Hepatocyte (in vitro differentiated cells): ENCODE data around the gene HRAS. TPM values are rescaled to one million over a fixed set of nuclear protein-coding genes. Genes with fewer than 3 reads are reported as not detected.

Experiments used
- DNase-seq: peaks from one replicate; pipeline ENCODE4 v3.0.0-alpha.2; 2016; ENCODE audit warnings: low spot score
- H2AFZ ChIP-seq: fragments of 200-600 bp; sonication (generic); 2 replicates; pipeline ENCODE4 v1.6.0; 2016; ENCODE audit warnings: antibody characterized with exemption, mild to moderate bottlenecking
- H3K27ac ChIP-seq: fragments of 200-600 bp; sonication (generic); 2 replicates; pipeline ENCODE4 v1.5.1; 2016; ENCODE audit warnings: mild to moderate bottlenecking
- H3K27me3 ChIP-seq: fragments of 200-600 bp; sonication (generic); 2 replicates; pipeline ENCODE4 v1.6.1; 2016
- H3K36me3 ChIP-seq: fragments of 200-600 bp; sonication (generic); replicated peaks from 2 replicates; pipeline ENCODE4 v1.5.1; 2016; ENCODE audit warnings: low read depth; ENCODE audit not compliant: insufficient read depth
- H3K4me1 ChIP-seq: fragments of 200-600 bp; sonication (generic); 2 replicates; pipeline ENCODE4 v1.5.1; 2016; ENCODE audit warnings: mild to moderate bottlenecking, moderate library complexity; ENCODE audit not compliant: insufficient read depth
- H3K4me2 ChIP-seq: fragments of 200-600 bp; sonication (generic); 2 replicates; pipeline ENCODE4 v1.6.0; 2016
- H3K4me3 ChIP-seq: fragments of 200-600 bp; sonication (generic); 2 replicates; pipeline ENCODE4 v1.5.1; 2016; ENCODE audit warnings: mild to moderate bottlenecking
- H3K79me2 ChIP-seq: fragments of 200-600 bp; sonication (generic); 2 replicates; pipeline ENCODE4 v1.6.0; 2017; ENCODE audit warnings: mild to moderate bottlenecking
- H3K9me2 ChIP-seq: fragments of 200-600 bp; sonication (generic); replicated peaks from 2 replicates; pipeline ENCODE4 v1.6.0; 2017; ENCODE audit warnings: mild to moderate bottlenecking; ENCODE audit not compliant: insufficient read depth
- H3K9me3 ChIP-seq: fragments of 200-600 bp; sonication (generic); 2 replicates; pipeline ENCODE4 v1.5.1; 2016; ENCODE audit warnings: low read depth, mild to moderate bottlenecking
- H4K20me1 ChIP-seq: fragments of 200-600 bp; sonication (generic); 2 replicates; pipeline ENCODE4 v1.6.0; 2016; ENCODE audit warnings: mild to moderate bottlenecking; ENCODE audit not compliant: insufficient read depth, poor library complexity, severe bottlenecking
- CTCF ChIP-seq: fragments of 200-600 bp; sonication (generic); IDR thresholded peaks from 2 replicates; pipeline ENCODE4 v1.5.1; 2016; ENCODE audit warnings: antibody characterized with exemption, mild to moderate bottlenecking; ENCODE audit not compliant: poor library complexity
- EZH2 ChIP-seq: fragments of 200-600 bp; sonication (generic); IDR thresholded peaks from 2 replicates; pipeline ENCODE4 v1.6.1; 2016; ENCODE audit warnings: antibody characterized with exemption, mild to moderate bottlenecking, borderline replicate concordance
- EZH2phosphoT487 ChIP-seq: fragments of 200-600 bp; sonication (generic); IDR thresholded peaks from one replicate; pipeline ENCODE4 v1.6.1; 2018; ENCODE audit warnings: antibody characterized with exemption, mild to moderate bottlenecking, low read depth, moderate library complexity; ENCODE audit not compliant: unreplicated experiment, severe bottlenecking
- WGBS: methylation state at CpG from one replicate; pipeline ENCODE4 v1.1.6; 2016; ENCODE audit warnings: low lambda C conversion rate; ENCODE audit errors: missing lambda C conversion rate; 5-methylcytosine and 5-hydroxymethylcytosine counted together
- polyA plus RNA-seq: library from polyadenylated mRNA; unstranded; fragments of >200 nt; fragmentation: Nextera tagmentation; extraction: Ambion mirVana; gene quantifications from 2 replicates; pipeline ENCODE4 v1.2.1, GENCODE V29; 2016
- total RNA-seq: library from RNA; depleted of rRNA; stranded (reverse); fragments of >200 nt; gene quantifications from 2 replicates; pipeline ENCODE4 v1.2.3, GENCODE V29; 2014

The HRAS gene
- total and polyA plus RNA-seq, 2 experiments from 2014 or later = 28.4 to 57.9 TPM

DNA sequence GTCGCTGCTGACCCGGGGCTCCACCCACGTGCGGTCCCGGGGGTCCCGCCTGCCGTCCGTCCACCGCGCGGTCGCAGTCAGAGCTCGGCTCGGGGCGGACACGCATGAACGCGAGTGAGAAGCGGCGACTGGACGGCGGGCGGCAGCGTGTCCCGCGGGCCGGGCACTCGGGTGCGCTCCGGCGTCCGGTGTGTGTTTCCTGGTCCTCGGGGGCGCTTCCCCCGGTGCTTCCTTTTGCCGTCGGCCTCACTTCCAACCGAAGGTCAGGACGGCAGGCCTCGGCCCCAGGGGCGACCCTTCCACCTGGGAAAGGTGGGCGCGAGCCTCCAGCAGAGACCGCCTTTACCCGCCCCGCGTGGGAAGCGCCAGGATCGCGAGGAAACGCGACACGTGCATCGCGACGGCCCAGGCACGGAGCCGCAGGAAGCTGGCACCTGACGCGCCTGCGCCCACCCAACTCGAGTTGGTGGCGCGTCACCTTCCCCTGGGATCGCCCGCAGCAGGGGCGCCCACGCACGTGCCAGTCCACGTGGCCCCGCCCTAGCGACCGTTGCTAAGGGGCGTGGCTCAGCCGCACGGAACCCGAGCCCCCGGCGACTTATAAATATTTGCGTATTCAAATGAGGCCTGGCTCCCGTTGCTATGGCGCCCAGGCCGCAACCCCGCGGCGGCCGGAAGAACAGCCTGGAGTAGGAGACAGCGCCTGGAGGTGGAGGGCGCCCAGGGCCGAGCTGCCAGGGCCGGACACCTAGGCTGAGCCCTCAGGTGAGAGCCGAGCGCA is 1.7 kb upstream of the HRAS start, which contains the start of gene LRRC56:
TSS of gene LRRC56 (plus strand) at position 687 of the 781 bp plus-strand sequence. CDS start 3,158 bp downstream, outside the sequence.
- Histone ChIP-seq H3K9me3 (no peaks in the 10 kb centered on the region), H3K4me3 (peak within 1 kb of the TSS; percentile 72), H3K36me3 (no peaks in the 10 kb centered on the region), H3K79me2 (peaks cover 10% of the 10 kb centered on the region), H3K27ac (peak within 1 kb of the TSS; percentile 87), H3K27me3 (no peaks in the 10 kb centered on the region), H3K4me1 (peaks cover 25% of the 10 kb centered on the region), H3K9me2 (no peaks in the 10 kb centered on the region), H2AFZ (peak within 1 kb of the TSS; percentile 22), H3K4me2 (peak within 1 kb of the TSS; percentile 95), H4K20me1 (peaks cover 15% of the 10 kb centered on the region)
- 3% methylated on average over 80 of the region's 93 CpGs for WGBS
- peak; percentile 93 for DNase-seq
- TF ChIP-seq EZH2 (no peak), EZH2phosphoT487 (no peak), CTCF (no peak)

- Histone ChIP-seq H2AFZ (no peak overlapping the region), H3K36me3 (no peaks in the 10 kb centered on the region), H3K4me1 (peaks cover 25% of the 10 kb centered on the region), H3K9me3 (no peaks in the 10 kb centered on the region), H3K79me2 (peaks cover 10% of the 10 kb centered on the region), H3K27me3 (no peaks in the 10 kb centered on the region), H3K4me3 (peak overlapping the region; percentile 77), H3K27ac (no peak overlapping the region), H4K20me1 (peaks cover 15% of the 10 kb centered on the region), H3K4me2 (peak overlapping the region; percentile 99), H3K9me2 (no peaks in the 10 kb centered on the region)
- TF ChIP-seq EZH2 (no peak), EZH2phosphoT487 (no peak), CTCF (no peak)
- no peak for DNase-seq
- WGBS = no CpG with 5 or more reads among the region's 56 CpGs
Measured at GRCh38 chr11:535210-535518, 212 bp downstream of the HRAS start.

DNA sequence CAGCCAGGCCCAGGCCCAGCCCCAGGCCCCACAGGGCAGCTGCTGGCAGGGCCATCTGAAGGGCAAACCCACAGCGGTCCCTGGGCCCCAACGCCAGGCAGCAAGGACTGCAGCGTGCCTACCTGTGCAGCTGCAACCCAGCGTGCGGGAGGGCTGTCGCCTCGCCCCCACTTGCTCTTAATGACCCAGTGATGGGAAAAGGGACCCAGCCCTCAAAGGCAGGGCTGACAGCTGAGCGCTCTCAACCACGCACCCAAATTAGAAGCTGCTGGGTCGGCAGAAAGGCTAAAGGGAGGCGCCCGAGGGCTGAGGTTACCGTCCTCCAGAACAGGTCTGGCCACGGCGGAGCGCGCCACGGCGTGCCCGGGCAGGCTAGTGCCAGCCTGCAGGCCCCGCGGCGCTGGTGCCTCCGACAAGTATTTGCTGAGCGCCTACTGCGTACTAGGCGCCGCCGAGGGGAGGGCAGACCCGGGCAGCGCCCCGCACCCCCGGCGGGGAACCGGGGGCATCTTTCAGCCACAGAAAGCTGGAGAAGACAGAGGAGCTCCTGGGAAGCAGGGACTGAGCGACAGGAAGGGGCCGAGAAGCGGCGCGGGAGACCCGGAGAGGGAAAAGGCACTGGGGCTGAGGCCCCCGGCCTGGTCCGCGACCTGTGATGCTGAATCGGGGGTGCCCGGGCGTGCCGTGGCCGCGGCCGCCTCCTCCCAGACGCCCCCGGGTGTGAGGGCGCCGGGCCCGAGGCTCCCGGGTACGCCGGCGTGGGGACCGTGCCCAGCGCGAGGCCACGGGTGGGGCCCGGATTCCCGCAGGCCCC is 773 bp downstream of the HRAS start:
- H3K79me2 ChIP-seq = peaks cover 10% of the 10 kb centered on the region
- peak overlapping the region; percentile 62 for H3K27ac ChIP-seq
- DNase-seq = peak; percentile 55
- peaks cover 15% of the 10 kb centered on the region for H4K20me1 ChIP-seq
- no peaks in the 10 kb centered on the region for H3K27me3 ChIP-seq
- H3K9me2 ChIP-seq = no peaks in the 10 kb centered on the region
- 18% methylated on average over 50 of the region's 66 CpGs for WGBS
- peak overlapping the region; percentile 99 for H3K4me2 ChIP-seq
- no peaks in the 10 kb centered on the region for H3K9me3 ChIP-seq
- peaks cover 25% of the 10 kb centered on the region for H3K4me1 ChIP-seq
- peak overlapping the region; percentile 52 for H2AFZ ChIP-seq
- no peak for TF ChIP-seq EZH2phosphoT487
- no peak for TF ChIP-seq EZH2
- no peak for TF ChIP-seq CTCF
- H3K36me3 ChIP-seq = no peaks in the 10 kb centered on the region
- H3K4me3 ChIP-seq = peak overlapping the region; percentile 77
